Neural cell (in vitro differentiated cells): ENCODE data around the gene ACRV1. TPM values are rescaled to one million over a fixed set of nuclear protein-coding genes. Genes with fewer than 3 reads are reported as not detected.

Experiments
- H2AFZ ChIP-seq: fragments of 200-600, 300-800 bp; sonication (generic), shearing (Covaris generic); 2 replicates; pipeline ENCODE4 v1.6.0; 2014; ENCODE audit warnings: low read depth, mild to moderate bottlenecking, antibody characterized with exemption, low read length, moderate library complexity
- H3F3A ChIP-seq: fragments of 200-600 bp; shearing (Covaris generic); 2 replicates; pipeline ENCODE4 v1.6.1; 2016; ENCODE audit warnings: mild to moderate bottlenecking, moderate library complexity, mixed read lengths, antibody characterized with exemption, low read length; ENCODE audit not compliant: insufficient read depth, poor library complexity, severe bottlenecking
- H3K27ac ChIP-seq: fragments of 200-600, 300-800 bp; sonication (generic), shearing (Covaris generic); 2 replicates; pipeline ENCODE4 v1.5.1; 2014; ENCODE audit warnings: mild to moderate bottlenecking, low read length, moderate library complexity
- H3K27me3 ChIP-seq: fragments of 300-800, 200-600 bp; sonication (generic), shearing (Covaris generic); 2 replicates; pipeline ENCODE4 v1.6.0; 2014; ENCODE audit warnings: mild to moderate bottlenecking, low read depth, low read length, moderate library complexity; ENCODE audit not compliant: insufficient read depth
- H3K36me3 ChIP-seq: fragments of 300-800, 200-600 bp; sonication (generic), shearing (Covaris generic); 2 replicates; pipeline ENCODE4 v1.5.1; 2014; ENCODE audit warnings: mild to moderate bottlenecking, antibody characterized with exemption, low read length, moderate library complexity; ENCODE audit not compliant: insufficient read depth
- H3K4me2 ChIP-seq: fragments of 300-800, 200-600 bp; sonication (generic), shearing (Covaris generic); 2 replicates; pipeline ENCODE4 v1.6.0; 2014; ENCODE audit warnings: mild to moderate bottlenecking, low read length
- H3K4me3 ChIP-seq: fragments of 300-800, 200-600 bp; sonication (generic), shearing (Covaris generic); 2 replicates; pipeline ENCODE4 v1.5.1; 2014; ENCODE audit warnings: mild to moderate bottlenecking, low read length, moderate library complexity
- H3K79me2 ChIP-seq: fragments of 200-600 bp; shearing (Covaris generic); replicated peaks from 2 replicates; pipeline ENCODE4 v1.6.0; 2014; ENCODE audit warnings: mild to moderate bottlenecking, low read length, moderate library complexity; ENCODE audit not compliant: insufficient read depth
- H3K9ac ChIP-seq: fragments of 300-800, 200-600 bp; sonication (generic), shearing (Covaris generic); 2 replicates; pipeline ENCODE4 v1.6.1; 2016; ENCODE audit warnings: mild to moderate bottlenecking, low read length, mixed read lengths
- H3K9me2 ChIP-seq: fragments of 200-600 bp; shearing (Covaris generic); 2 replicates; pipeline ENCODE4 v1.6.1; 2016; ENCODE audit warnings: mild to moderate bottlenecking, low read length, mixed read lengths; ENCODE audit not compliant: insufficient read depth
- H3K9me3 ChIP-seq: fragments of 200-600, 300-800 bp; sonication (generic), shearing (Covaris generic); 2 replicates; pipeline ENCODE4 v1.6.1; 2016; ENCODE audit warnings: mild to moderate bottlenecking, mixed run types, low read length, moderate library complexity, mixed read lengths
- H4K20me1 ChIP-seq: fragments of 200-600 bp; shearing (Covaris generic); 2 replicates; pipeline ENCODE4 v1.6.1; 2016; ENCODE audit warnings: mild to moderate bottlenecking, mixed run types; ENCODE audit not compliant: insufficient read depth
- EP300 ChIP-seq: fragments of 450-650 bp; conservative IDR thresholded peaks from 2 replicates; pipeline ENCODE4 v1.6.1; 2014; ENCODE audit warnings: antibody characterized with exemption, mild to moderate bottlenecking, moderate library complexity; ENCODE audit not compliant: poor library complexity, severe bottlenecking
- EZH2 ChIP-seq: fragments of 200-600, 300-800 bp; shearing (Covaris generic), sonication (generic); IDR thresholded peaks from 2 replicates; pipeline ENCODE4 v1.6.1; 2014; ENCODE audit warnings: antibody characterized with exemption, low read length, borderline replicate concordance, mild to moderate bottlenecking; ENCODE audit not compliant: insufficient read depth, poor library complexity, severe bottlenecking
- MXI1 ChIP-seq: fragments of 450-650 bp; conservative IDR thresholded peaks from 2 replicates; pipeline ENCODE4 v1.6.1; 2014; ENCODE audit warnings: antibody characterized with exemption, mild to moderate bottlenecking; ENCODE audit not compliant: poor library complexity, severe bottlenecking
- POLR2AphosphoS5 ChIP-seq: IDR thresholded peaks from 2 replicates; pipeline ENCODE4 v1.6.1; 2012
- RAD21 ChIP-seq: fragments of 450-650 bp; conservative IDR thresholded peaks from 2 replicates; pipeline ENCODE4 v1.6.1; 2014; ENCODE audit warnings: antibody characterized with exemption, mild to moderate bottlenecking, moderate library complexity
- SMC3 ChIP-seq: fragments of 450-650 bp; conservative IDR thresholded peaks from 2 replicates; pipeline ENCODE4 v1.6.1; 2014; ENCODE audit warnings: antibody characterized with exemption, mild to moderate bottlenecking, moderate library complexity; ENCODE audit not compliant: poor library complexity
- TAF1 ChIP-seq: IDR thresholded peaks from 2 replicates; pipeline ENCODE4 v1.6.1; 2012; ENCODE audit warnings: low read depth
- polyA plus RNA-seq: library from polyadenylated mRNA; depleted of rRNA; stranded (reverse); fragments of >200 nt; gene quantifications from 2 replicates; pipeline ENCODE4 v1.2.3, GENCODE V29; 2014
- TF ChIP-seq, protein P1 (sequence below): IDR thresholded peaks from 2 replicates; pipeline ENCODE4 v1.6.1; 2012; ENCODE audit warnings: borderline replicate concordance
- TF ChIP-seq, protein P2 (sequence below): fragments of 450-650 bp; IDR thresholded peaks from 2 replicates; pipeline ENCODE4 v1.5.1; 2014; ENCODE audit warnings: antibody characterized with exemption, mild to moderate bottlenecking, moderate library complexity; ENCODE audit not compliant: poor library complexity, severe bottlenecking

Gene ACRV1
- polyA plus RNA-seq, 1 donor from 2014 or later, result 0.52 TPM

GRCh38 chr11:125637840-125638239 is 42.8 kb downstream of the ACRV1 start:
- no peaks in the 10 kb centered on the region for H3K36me3 ChIP-seq
- H3K27me3 ChIP-seq, result no peaks in the 10 kb centered on the region
- H3K9me3 ChIP-seq, result no peaks in the 10 kb centered on the region
- H3F3A ChIP-seq, result no peaks in the 10 kb centered on the region
- no peaks in the 10 kb centered on the region for H3K79me2 ChIP-seq
- no peak overlapping the region for H3K9ac ChIP-seq
- H2AFZ ChIP-seq, result no peak overlapping the region
- H4K20me1 ChIP-seq, result no peaks in the 10 kb centered on the region
- H3K4me2 ChIP-seq, result no peak overlapping the region
- no peak for TF ChIP-seq POLR2AphosphoS5
- TF ChIP-seq EP300, result no peak
- TF ChIP-seq TAF1, result no peak
- TF ChIP-seq, protein P1, sequence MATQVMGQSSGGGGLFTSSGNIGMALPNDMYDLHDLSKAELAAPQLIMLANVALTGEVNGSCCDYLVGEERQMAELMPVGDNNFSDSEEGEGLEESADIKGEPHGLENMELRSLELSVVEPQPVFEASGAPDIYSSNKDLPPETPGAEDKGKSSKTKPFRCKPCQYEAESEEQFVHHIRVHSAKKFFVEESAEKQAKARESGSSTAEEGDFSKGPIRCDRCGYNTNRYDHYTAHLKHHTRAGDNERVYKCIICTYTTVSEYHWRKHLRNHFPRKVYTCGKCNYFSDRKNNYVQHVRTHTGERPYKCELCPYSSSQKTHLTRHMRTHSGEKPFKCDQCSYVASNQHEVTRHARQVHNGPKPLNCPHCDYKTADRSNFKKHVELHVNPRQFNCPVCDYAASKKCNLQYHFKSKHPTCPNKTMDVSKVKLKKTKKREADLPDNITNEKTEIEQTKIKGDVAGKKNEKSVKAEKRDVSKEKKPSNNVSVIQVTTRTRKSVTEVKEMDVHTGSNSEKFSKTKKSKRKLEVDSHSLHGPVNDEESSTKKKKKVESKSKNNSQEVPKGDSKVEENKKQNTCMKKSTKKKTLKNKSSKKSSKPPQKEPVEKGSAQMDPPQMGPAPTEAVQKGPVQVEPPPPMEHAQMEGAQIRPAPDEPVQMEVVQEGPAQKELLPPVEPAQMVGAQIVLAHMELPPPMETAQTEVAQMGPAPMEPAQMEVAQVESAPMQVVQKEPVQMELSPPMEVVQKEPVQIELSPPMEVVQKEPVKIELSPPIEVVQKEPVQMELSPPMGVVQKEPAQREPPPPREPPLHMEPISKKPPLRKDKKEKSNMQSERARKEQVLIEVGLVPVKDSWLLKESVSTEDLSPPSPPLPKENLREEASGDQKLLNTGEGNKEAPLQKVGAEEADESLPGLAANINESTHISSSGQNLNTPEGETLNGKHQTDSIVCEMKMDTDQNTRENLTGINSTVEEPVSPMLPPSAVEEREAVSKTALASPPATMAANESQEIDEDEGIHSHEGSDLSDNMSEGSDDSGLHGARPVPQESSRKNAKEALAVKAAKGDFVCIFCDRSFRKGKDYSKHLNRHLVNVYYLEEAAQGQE, result no peak
- TF ChIP-seq, protein P2, sequence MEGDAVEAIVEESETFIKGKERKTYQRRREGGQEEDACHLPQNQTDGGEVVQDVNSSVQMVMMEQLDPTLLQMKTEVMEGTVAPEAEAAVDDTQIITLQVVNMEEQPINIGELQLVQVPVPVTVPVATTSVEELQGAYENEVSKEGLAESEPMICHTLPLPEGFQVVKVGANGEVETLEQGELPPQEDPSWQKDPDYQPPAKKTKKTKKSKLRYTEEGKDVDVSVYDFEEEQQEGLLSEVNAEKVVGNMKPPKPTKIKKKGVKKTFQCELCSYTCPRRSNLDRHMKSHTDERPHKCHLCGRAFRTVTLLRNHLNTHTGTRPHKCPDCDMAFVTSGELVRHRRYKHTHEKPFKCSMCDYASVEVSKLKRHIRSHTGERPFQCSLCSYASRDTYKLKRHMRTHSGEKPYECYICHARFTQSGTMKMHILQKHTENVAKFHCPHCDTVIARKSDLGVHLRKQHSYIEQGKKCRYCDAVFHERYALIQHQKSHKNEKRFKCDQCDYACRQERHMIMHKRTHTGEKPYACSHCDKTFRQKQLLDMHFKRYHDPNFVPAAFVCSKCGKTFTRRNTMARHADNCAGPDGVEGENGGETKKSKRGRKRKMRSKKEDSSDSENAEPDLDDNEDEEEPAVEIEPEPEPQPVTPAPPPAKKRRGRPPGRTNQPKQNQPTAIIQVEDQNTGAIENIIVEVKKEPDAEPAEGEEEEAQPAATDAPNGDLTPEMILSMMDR, result no peak
- no peak for TF ChIP-seq MXI1
- TF ChIP-seq EZH2, result no peak
- TF ChIP-seq RAD21, result no peak
- no peak for TF ChIP-seq SMC3
- H3K4me3 ChIP-seq, result no peak overlapping the region
- H3K9me2 ChIP-seq, result no peaks in the 10 kb centered on the region
- H3K27ac ChIP-seq, result no peak overlapping the region

GRCh38 chr11:125627236-125627910 is 53.3 kb downstream of the ACRV1 start:
- no peaks in the 10 kb centered on the region for H3K27me3 ChIP-seq
- H3K27ac ChIP-seq, result peak overlapping the region; percentile 95
- peaks cover 10% of the 10 kb centered on the region for H3F3A ChIP-seq
- no peaks in the 10 kb centered on the region for H3K9me2 ChIP-seq
- peak overlapping the region; percentile 93 for H3K9ac ChIP-seq
- peak overlapping the region; percentile 61 for H2AFZ ChIP-seq
- H3K4me3 ChIP-seq, result peak overlapping the region; percentile 78
- H3K79me2 ChIP-seq, result peaks cover 37% of the 10 kb centered on the region
- no peak for TF ChIP-seq EZH2
- TF ChIP-seq, protein P1, result no peak
- no peak for TF ChIP-seq RAD21
- TF ChIP-seq POLR2AphosphoS5, result no peak
- TF ChIP-seq TAF1, result no peak
- no peak for TF ChIP-seq EP300
- TF ChIP-seq, protein P2, result no peak
- no peak for TF ChIP-seq MXI1
- TF ChIP-seq SMC3, result no peak
- H3K9me3 ChIP-seq, result no peaks in the 10 kb centered on the region
- H3K36me3 ChIP-seq, result no peaks in the 10 kb centered on the region
- no peaks in the 10 kb centered on the region for H4K20me1 ChIP-seq
- peak overlapping the region; percentile 89 for H3K4me2 ChIP-seq
